ENCODE measurements around the gene RXRA.

The RXRA gene

DNA sequence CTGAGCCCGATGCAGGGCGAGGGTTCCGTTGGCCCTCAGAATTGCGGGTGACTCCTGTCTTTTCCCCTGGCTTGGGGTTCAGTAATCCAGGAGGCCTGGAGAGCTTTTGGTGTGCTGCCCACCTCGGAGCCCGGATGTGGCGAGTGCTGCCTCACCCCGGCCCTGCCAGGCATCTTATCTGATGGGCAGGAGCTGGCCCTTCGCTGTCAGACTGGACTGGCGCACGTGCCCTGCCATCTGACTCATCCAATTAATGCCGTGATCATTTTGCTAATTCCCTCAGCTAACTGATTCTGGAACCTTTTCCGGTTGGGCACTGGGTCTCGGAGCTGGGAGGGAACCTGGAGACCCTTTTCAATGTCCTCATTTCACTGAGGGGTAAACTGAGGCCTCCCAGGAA, 34.6 kb downstream of the RXRA start:
- no peaks in the 10 kb centered on the region for H3K27me3 ChIP-seq (ENCODE audit: insufficient read depth, low read length)
- no peak for DNase-seq
- H3K4me3 ChIP-seq (ENCODE audit: low read depth, low read length): no peak overlapping the region
- H3K27ac ChIP-seq (ENCODE audit: low read depth, low read length): no peak overlapping the region
- H3K79me2 ChIP-seq (ENCODE audit: control insufficient read depth, insufficient read depth, low read length, poor library complexity): peaks cover 8% of the 10 kb centered on the region
- no CpG with 5 or more reads among the region's 14 CpGs for WGBS (ENCODE audit: extremely low coverage, insufficient coverage, insufficient read length)
- H3K36me3 ChIP-seq (ENCODE audit: control insufficient read depth in 1 of 2, insufficient read depth in 2 of 2, low read length in 2 of 2): no peaks in the 10 kb centered on the region
- H3K4me2 ChIP-seq (ENCODE audit: low read length): no peak overlapping the region
- no peak overlapping the region for H2AFZ ChIP-seq (ENCODE audit: insufficient read depth, low read length, poor library complexity)
- no peak overlapping the region for H3K23ac ChIP-seq (ENCODE audit: low read length)
- H3K4me1 ChIP-seq (ENCODE audit: control insufficient read depth in 1 of 2, insufficient read depth in 2 of 2, low read length in 2 of 2): peaks cover 30 to 33% of the 10 kb centered on the region in 2 experiments
- H2AK5ac ChIP-seq (ENCODE audit: low read length): no peak overlapping the region
- H4K12ac ChIP-seq (ENCODE audit: low read depth, low read length): no peak overlapping the region
- no peak overlapping the region for H2BK12ac ChIP-seq (ENCODE audit: low read length)
- no peak overlapping the region for H2BK5ac ChIP-seq (ENCODE audit: low read depth, low read length, poor library complexity)
- no peak overlapping the region for H4K8ac ChIP-seq (ENCODE audit: low read depth, low read length)
- H3K14ac ChIP-seq (ENCODE audit: low read length): no peak overlapping the region
- H3K9ac ChIP-seq (ENCODE audit: low read length): no peak overlapping the region
- H4K91ac ChIP-seq (ENCODE audit: low read depth, low read length): no peak overlapping the region
- H3K9me3 ChIP-seq (ENCODE audit: insufficient read depth, low read depth, low read length): no peaks in the 10 kb centered on the region
- no peak overlapping the region for H2BK120ac ChIP-seq (ENCODE audit: insufficient read depth, low read length, poor library complexity)
- no peak overlapping the region for H3K4ac ChIP-seq (ENCODE audit: low read depth, low read length)
- peaks cover 17% of the 10 kb centered on the region for H3K79me1 ChIP-seq (ENCODE audit: low read length)
- no peak overlapping the region for H3K18ac ChIP-seq (ENCODE audit: low read length)

DNA sequence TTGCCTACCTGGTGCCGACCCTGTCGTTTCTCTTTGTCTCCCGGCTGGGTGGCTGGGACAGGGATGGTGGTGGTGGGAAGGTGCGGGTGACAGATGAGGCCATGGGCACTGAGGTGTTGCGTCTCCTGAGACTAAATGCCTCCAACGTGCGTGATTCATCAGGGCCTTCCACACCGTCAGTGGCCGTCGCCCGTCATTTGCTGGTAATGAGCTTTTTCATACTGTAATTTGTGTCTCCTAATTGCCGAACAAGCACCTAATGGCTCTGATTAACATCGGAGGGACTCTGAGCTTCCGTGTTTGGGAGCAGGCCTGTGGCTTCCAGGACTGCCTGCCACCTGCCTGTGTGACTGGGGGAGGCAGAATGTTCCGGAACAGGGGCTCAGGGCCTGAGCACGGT, 35.2 kb downstream of the RXRA start:
- H2BK12ac ChIP-seq (ENCODE audit: low read length): no peak overlapping the region
- H4K91ac ChIP-seq (ENCODE audit: low read depth, low read length): no peak overlapping the region
- H4K8ac ChIP-seq (ENCODE audit: low read depth, low read length): no peak overlapping the region
- WGBS (ENCODE audit: extremely low coverage, insufficient coverage, insufficient read length): no CpG with 5 or more reads among the region's 16 CpGs
- H3K23ac ChIP-seq (ENCODE audit: low read length): no peak overlapping the region
- peaks cover 8% of the 10 kb centered on the region for H3K79me2 ChIP-seq (ENCODE audit: control insufficient read depth, insufficient read depth, low read length, poor library complexity)
- no peak overlapping the region for H3K14ac ChIP-seq (ENCODE audit: low read length)
- DNase-seq: peak; percentile 65 to 77
- no peak overlapping the region for H4K12ac ChIP-seq (ENCODE audit: low read depth, low read length)
- no peaks in the 10 kb centered on the region for H3K27me3 ChIP-seq (ENCODE audit: insufficient read depth, low read length)
- H3K36me3 ChIP-seq (ENCODE audit: control insufficient read depth in 1 of 2, insufficient read depth in 2 of 2, low read length in 2 of 2): no peaks in the 10 kb centered on the region
- H3K27ac ChIP-seq (ENCODE audit: low read depth, low read length): no peak overlapping the region
- peaks cover 29 to 33% of the 10 kb centered on the region in 2 experiments for H3K4me1 ChIP-seq (ENCODE audit: control insufficient read depth in 1 of 2, insufficient read depth in 2 of 2, low read length in 2 of 2)
- no peak overlapping the region for H3K4me3 ChIP-seq (ENCODE audit: low read depth, low read length)
- H3K4ac ChIP-seq (ENCODE audit: low read depth, low read length): no peak overlapping the region
- H3K9me3 ChIP-seq (ENCODE audit: insufficient read depth, low read depth, low read length): no peaks in the 10 kb centered on the region
- H2BK120ac ChIP-seq (ENCODE audit: insufficient read depth, low read length, poor library complexity): no peak overlapping the region
- H2AK5ac ChIP-seq (ENCODE audit: low read length): no peak overlapping the region
- H2AFZ ChIP-seq (ENCODE audit: insufficient read depth, low read length, poor library complexity): no peak overlapping the region
- H3K79me1 ChIP-seq (ENCODE audit: low read length): peaks cover 13% of the 10 kb centered on the region
- no peak overlapping the region for H3K18ac ChIP-seq (ENCODE audit: low read length)
- no peak overlapping the region for H3K4me2 ChIP-seq (ENCODE audit: low read length)
- H3K9ac ChIP-seq (ENCODE audit: low read length): no peak overlapping the region
- no peak overlapping the region for H2BK5ac ChIP-seq (ENCODE audit: low read depth, low read length, poor library complexity)

DNA sequence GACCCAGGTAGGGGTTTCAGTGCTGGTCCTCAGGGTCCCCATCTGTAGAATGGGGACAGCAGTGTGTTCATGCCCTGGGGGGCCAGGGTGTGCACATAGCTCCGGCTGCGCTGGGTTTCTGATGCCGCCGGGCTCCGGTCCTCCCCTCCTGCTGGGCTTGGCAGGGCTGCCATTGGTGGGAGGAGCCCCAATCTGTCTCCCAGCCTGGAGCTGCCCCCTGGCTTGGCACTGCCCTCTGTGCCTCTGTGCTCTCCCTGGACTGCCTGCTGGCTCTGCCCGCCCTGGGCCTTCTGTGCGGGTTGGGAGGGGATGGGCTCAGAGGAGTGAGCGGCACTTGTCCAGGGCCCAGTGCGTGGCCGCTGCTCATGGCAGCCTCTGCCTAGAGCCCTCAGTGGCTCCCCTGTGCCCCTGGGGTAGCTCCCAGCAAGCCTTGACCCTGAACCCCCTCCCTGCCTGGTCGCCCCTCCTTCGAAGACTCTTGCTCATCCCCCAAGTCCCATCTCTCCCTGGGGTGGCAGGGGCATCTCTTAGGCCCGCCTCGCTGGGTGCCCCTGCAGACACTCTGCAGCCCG, 35.7 kb downstream of the RXRA start:
- no peak overlapping the region for H3K14ac ChIP-seq (ENCODE audit: low read length)
- no peaks in the 10 kb centered on the region for H3K9me3 ChIP-seq (ENCODE audit: insufficient read depth, low read depth, low read length)
- no peak for DNase-seq
- peaks cover 27 to 33% of the 10 kb centered on the region in 2 experiments for H3K4me1 ChIP-seq (ENCODE audit: control insufficient read depth in 1 of 2, insufficient read depth in 2 of 2, low read length in 2 of 2)
- no peak overlapping the region for H2AFZ ChIP-seq (ENCODE audit: insufficient read depth, low read length, poor library complexity)
- H3K79me2 ChIP-seq (ENCODE audit: control insufficient read depth, insufficient read depth, low read length, poor library complexity): peaks cover 7% of the 10 kb centered on the region
- no peak overlapping the region for H3K9ac ChIP-seq (ENCODE audit: low read length)
- no peak overlapping the region for H3K23ac ChIP-seq (ENCODE audit: low read length)
- H2BK12ac ChIP-seq (ENCODE audit: low read length): no peak overlapping the region
- H3K36me3 ChIP-seq (ENCODE audit: control insufficient read depth in 1 of 2, insufficient read depth in 2 of 2, low read length in 2 of 2): no peaks in the 10 kb centered on the region
- peaks cover 9% of the 10 kb centered on the region for H3K79me1 ChIP-seq (ENCODE audit: low read length)
- WGBS (ENCODE audit: extremely low coverage, insufficient coverage, insufficient read length): no CpG with 5 or more reads among the region's 15 CpGs
- H4K8ac ChIP-seq (ENCODE audit: low read depth, low read length): no peak overlapping the region
- no peak overlapping the region for H2BK120ac ChIP-seq (ENCODE audit: insufficient read depth, low read length, poor library complexity)
- no peak overlapping the region for H3K18ac ChIP-seq (ENCODE audit: low read length)
- H3K4me2 ChIP-seq (ENCODE audit: low read length): no peak overlapping the region
- no peak overlapping the region for H3K4ac ChIP-seq (ENCODE audit: low read depth, low read length)
- H3K27ac ChIP-seq (ENCODE audit: low read depth, low read length): no peak overlapping the region
- H3K27me3 ChIP-seq (ENCODE audit: insufficient read depth, low read length): no peaks in the 10 kb centered on the region
- no peak overlapping the region for H2AK5ac ChIP-seq (ENCODE audit: low read length)
- H3K4me3 ChIP-seq (ENCODE audit: low read depth, low read length): no peak overlapping the region
- no peak overlapping the region for H4K12ac ChIP-seq (ENCODE audit: low read depth, low read length)
- H4K91ac ChIP-seq (ENCODE audit: low read depth, low read length): no peak overlapping the region
- no peak overlapping the region for H2BK5ac ChIP-seq (ENCODE audit: low read depth, low read length, poor library complexity)

DNA sequence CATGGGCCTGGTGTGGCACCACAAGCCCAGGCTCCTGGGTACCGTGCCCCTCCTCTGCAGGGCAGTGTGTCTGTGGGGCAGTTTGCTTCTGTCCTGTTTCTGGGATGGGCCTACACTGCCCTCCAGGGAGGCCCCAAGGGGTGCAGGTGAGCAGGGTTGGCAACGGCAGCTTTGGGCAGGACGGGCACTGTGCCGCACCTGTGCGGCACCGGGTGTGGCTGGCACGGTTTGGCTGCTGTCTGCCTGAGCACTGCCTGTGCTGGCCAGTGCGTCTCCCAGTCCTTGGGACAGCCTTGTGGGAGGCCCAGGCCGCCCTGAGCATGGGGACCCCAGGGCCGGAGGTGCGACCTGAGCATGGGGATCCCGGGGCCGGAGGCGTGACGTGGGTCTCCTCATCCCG, 37.2 kb downstream of the RXRA start:
- H4K91ac ChIP-seq (ENCODE audit: low read depth, low read length): no peak overlapping the region
- no peaks in the 10 kb centered on the region for H3K36me3 ChIP-seq (ENCODE audit: control insufficient read depth in 1 of 2, insufficient read depth in 2 of 2, low read length in 2 of 2)
- H2BK12ac ChIP-seq (ENCODE audit: low read length): no peak overlapping the region
- H3K23ac ChIP-seq (ENCODE audit: low read length): no peak overlapping the region
- no peak overlapping the region for H2AK5ac ChIP-seq (ENCODE audit: low read length)
- WGBS (ENCODE audit: extremely low coverage, insufficient coverage, insufficient read length): no CpG with 5 or more reads among the region's 16 CpGs
- no peak overlapping the region for H3K4me2 ChIP-seq (ENCODE audit: low read length)
- H2BK120ac ChIP-seq (ENCODE audit: insufficient read depth, low read length, poor library complexity): no peak overlapping the region
- no peak overlapping the region for H4K12ac ChIP-seq (ENCODE audit: low read depth, low read length)
- no peak overlapping the region for H2AFZ ChIP-seq (ENCODE audit: insufficient read depth, low read length, poor library complexity)
- no peak overlapping the region for H3K9ac ChIP-seq (ENCODE audit: low read length)
- peaks cover 5% of the 10 kb centered on the region for H3K79me1 ChIP-seq (ENCODE audit: low read length)
- H3K27ac ChIP-seq (ENCODE audit: low read depth, low read length): no peak overlapping the region
- no peak overlapping the region for H3K4me3 ChIP-seq (ENCODE audit: low read depth, low read length)
- peaks cover 7% of the 10 kb centered on the region for H3K79me2 ChIP-seq (ENCODE audit: control insufficient read depth, insufficient read depth, low read length, poor library complexity)
- H3K4ac ChIP-seq (ENCODE audit: low read depth, low read length): no peak overlapping the region
- no peak overlapping the region for H3K18ac ChIP-seq (ENCODE audit: low read length)
- H3K4me1 ChIP-seq (ENCODE audit: control insufficient read depth in 1 of 2, insufficient read depth in 2 of 2, low read length in 2 of 2): peaks cover 28 to 33% of the 10 kb centered on the region in 2 experiments
- no peak overlapping the region for H4K8ac ChIP-seq (ENCODE audit: low read depth, low read length)
- no peaks in the 10 kb centered on the region for H3K27me3 ChIP-seq (ENCODE audit: insufficient read depth, low read length)
- no peaks in the 10 kb centered on the region for H3K9me3 ChIP-seq (ENCODE audit: insufficient read depth, low read depth, low read length)
- H3K14ac ChIP-seq (ENCODE audit: low read length): no peak overlapping the region
- no peak for DNase-seq
- no peak overlapping the region for H2BK5ac ChIP-seq (ENCODE audit: low read depth, low read length, poor library complexity)

Data from trophoblast cell (in vitro differentiated cells and primary cell).